HG02759 (cell line): ENCODE results near the gene ATP5PO.

ENCODE experiments used
- ATAC-seq: cut with Tn5 transposase; IDR thresholded peaks from one replicate; pipeline ENCODE4 v1.9.1; 2021; ENCODE audit warnings: mild to moderate bottlenecking, moderate library complexity; ENCODE audit not compliant: unreplicated experiment

The ATP5PO gene

DNA sequence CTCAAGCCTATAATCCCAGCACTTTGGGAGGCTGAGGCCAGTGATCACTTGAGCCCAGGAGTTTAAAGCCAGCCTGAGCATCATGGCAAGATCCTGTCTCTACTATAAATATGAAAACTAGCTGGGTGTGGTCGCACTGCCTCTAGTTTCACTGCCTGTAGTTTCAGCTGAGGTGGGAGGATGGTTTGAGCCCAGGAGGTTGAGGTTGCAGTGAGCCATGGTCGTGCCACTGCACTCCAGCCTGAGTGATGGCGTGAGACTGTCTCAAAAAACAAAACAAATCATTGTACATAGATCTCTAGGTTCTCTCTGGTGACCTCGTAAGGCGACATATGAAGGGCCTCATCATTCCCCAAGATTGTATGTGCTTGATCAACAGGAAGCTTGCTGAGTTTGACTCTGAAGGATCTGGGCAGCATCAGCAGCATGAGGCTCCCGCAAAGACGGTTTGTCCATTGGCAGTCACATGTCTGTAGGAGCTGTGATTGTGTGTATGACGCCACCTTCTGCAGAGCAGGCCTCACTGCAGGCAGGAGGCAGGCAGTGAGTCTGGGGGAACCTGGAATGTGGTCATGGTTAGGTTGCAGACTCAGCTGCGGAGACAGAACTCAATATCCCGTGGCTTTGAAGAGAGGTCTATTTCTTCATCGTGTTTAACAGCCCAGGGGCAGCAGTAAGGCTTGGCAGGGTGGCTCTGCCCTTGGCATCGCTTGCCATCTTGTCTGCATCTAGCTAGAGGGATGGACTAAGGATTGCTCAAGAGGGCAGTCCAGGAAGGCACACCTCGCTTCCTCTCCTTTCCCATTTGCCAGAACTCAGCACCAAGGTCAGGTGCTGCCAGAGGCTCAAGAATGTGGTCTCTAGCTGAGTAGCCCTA lies 14.0 kb downstream of the ATP5PO start:
- ATAC-seq: no peak

DNA sequence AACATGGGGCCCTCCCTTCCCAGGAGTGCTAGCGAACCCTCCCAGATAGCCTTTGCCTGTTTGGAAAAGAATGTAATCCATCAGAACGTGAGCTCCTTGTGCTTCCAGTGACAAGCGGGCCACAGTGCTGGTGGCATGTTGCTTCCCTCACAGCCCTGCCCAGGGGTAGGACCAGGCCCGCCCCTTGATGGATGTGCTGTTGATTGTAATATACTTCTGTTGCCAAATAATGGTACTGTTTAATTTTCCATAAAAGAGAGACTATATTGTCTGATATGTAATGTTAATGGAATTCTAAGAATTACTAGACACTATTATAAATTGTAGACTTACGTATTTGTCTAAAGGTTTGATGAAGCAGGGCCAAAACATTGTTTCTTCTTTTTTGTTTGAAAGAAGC lies 16.4 kb downstream of the ATP5PO start:
- no peak for ATAC-seq

DNA sequence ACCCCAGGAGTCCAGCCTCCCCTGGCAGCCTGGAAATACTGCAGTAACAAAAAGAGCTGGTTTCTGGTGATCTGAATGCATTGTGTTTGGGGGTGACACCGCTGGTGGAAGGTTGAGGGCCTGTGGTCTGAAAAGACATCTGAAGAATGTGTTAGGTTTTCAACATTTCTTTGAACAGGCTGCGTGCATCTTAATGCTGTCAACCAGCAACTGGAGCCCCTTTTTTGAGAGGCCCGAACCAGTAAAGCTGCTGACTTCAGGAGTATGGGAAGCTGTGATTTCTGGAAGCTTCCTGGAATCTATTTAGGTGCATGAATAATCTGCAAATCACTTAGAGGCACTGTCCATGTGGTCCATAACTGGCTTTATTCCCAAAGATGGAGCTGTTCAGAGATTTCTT lies 17.0 kb downstream of the ATP5PO start:
- ATAC-seq: no peak

DNA sequence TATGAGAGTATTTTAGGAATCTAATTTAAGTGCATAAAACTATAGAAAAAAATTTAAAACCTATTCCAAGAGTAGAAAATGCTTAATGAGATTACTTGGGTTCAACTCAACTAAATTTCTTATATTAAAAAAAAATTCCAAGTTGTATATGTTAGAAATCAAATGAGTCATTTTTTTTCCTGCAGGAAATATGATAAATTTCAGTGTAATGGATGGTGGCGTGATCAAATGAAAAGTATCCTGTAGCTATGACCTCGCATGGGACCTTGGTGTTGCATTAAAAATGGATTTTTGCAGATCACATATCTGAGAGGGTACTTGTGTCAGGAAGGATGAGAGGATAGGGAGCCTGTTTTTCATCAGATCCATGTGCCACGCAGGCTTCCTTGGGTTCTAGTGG lies 17.9 kb downstream of the ATP5PO start:
- ATAC-seq: no peak

DNA sequence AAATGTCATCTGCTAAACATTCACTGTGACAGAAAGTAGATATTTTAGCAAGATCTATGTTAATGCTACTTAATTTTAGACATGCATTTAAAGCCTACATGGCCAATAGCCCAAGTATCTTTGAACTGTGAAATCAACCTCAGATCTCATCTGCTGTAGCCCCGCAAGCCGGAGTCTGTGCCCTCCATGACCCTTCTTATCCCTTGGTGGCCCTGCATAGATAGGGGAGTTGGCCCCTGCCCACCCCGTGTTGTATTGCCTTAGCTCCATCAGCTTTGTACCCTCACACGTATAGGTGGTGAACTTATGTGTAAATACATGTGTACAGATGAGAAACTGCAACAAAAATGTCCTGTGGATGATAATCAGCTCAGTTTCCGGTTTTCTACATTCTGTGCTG lies 18.5 kb downstream of the ATP5PO start:
- ATAC-seq: no peak

DNA sequence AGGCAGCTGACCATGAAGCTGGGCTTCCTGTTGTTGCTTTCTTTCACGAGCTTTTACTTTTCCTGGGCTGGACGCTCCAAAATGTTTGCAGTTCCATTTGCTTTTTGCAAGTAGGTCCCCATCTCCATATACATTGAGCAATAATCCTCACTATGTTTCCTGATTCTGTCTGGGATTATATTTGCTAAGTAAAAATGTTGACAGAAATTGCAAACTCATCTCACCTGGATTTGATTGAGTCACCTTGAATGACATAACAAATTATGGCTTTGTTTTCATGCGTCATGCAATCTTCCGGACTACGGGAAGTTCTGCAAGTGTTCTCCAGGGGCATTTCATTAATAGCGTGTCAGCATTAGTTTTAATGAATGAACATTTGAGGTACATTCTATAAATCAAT lies 18.9 kb downstream of the ATP5PO start:
- ATAC-seq: no peak

DNA sequence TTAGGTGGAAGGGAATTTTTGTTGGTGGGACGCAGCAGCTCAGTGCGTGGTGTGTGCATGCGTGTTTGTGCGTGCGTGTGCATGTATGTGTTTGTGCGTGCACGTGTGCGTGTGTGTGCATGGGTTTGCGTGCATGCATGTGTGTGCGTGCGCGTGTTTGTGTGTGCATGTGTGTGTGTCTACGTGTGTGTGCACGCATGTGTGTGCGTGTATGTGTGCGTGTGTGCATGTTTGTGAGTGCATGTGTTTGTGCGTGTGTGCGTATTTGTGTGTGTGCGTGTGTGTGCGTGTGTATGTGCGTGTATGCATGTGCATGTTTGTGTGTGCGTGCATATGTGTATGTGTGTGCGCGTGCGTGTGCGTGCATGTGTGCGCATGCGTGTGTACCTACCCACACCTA lies 20.2 kb downstream of the ATP5PO start:
- ATAC-seq: no peak

DNA sequence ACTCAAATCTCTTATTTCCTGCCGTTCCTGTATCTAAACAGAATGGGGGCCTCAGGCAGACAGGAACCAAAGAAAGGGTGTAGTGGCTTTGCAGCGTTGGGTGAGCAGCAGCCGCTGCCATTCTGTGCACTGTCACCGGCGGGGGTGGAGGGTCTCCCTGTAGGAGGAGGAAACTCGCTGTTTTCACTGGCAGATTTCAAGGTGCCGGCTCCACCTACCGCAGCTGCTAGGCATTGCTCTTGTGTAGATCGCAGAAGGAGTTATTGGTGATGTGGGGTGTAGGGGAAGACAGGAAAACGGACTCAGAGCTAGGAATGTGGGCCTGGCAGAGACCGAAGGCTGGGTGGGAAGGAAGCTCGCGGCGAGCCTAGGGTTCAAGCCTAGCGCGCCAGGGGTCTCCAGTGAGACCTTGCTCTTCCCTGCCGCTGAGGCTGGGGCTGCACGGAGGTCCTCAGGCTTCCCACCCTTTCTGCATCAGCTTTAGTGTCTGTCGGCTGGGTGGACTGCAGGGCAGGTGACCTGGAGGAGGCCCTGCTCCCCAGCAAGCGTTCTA lies 20.8 kb downstream of the ATP5PO start:
- no peak for ATAC-seq

DNA sequence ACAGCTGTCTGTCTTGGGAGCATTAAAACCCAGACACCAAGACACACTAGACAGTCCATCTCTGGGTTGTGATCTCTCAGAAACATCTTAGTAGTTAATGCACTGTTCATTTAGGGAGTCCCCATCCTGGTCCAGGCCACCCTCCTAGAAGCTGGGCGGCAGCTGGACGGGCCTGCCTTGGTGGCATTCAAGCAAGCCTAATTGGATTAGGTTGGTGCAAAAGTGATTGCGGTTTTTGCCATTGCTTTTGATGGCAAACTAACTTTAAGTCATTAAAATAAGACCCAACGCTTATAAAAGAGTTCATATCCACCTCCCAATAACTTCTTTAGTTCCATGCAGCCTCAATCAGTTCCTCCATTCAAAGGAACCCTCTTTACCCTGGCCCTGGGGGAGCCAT lies 21.7 kb downstream of the ATP5PO start:
- no peak for ATAC-seq

DNA sequence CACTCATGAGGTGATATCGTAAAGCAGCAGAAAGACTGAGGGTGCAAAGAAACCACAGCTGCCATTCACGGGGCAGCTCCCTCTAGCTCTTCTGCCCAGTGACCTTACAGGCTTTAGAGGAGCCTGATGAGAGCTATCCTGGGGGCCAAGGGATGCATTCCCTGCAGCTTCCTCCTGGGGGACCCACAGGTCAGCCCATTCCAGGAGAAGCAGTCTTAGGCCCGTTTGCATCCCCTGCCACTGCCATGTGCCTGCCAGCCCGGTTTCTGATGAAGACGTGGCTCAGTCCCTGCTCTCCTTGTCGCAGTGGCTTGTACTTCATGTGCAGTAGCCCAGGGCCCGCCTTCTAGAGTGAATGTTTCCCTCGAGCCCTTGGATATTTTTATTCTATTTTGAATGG lies 22.8 kb downstream of the ATP5PO start:
- ATAC-seq: no peak

DNA sequence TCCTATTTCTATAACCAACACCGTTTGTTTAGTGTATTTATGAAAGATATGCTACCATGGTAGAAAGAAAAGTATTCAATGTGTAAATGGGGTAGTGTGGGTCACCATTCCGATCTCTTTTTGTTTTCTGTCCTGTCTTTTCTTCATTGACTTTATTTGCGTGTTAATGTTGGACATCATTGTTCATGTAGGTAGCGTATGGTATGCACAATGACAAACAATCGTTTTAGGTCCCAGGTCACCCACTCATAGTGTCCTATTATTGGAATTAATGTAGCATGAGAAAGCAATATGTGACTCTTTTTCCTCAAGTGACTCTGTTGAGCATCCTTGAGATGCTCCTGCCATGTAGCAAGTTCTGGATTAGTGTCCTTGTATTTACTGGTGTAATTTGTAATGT lies 25.4 kb downstream of the ATP5PO start:
- no peak for ATAC-seq

DNA sequence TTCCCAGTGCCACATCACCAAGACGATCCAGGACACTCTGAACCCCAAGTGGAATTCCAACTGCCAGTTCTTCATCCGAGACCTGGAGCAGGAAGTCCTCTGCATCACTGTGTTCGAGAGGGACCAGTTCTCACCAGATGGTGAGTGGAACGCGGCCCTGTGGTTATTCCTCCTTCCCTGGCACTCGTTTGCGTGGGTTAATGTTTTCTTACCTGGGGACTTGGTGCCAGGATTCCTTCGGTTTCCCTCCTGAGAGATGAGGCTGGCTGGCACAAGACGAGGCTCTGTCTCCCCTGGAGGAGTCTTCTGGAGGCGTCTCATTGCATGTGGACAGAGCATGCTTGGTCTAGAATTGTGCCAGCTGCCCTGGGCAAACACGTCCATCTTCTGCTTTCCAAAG lies 29.3 kb downstream of the ATP5PO start:
- ATAC-seq: no peak

DNA sequence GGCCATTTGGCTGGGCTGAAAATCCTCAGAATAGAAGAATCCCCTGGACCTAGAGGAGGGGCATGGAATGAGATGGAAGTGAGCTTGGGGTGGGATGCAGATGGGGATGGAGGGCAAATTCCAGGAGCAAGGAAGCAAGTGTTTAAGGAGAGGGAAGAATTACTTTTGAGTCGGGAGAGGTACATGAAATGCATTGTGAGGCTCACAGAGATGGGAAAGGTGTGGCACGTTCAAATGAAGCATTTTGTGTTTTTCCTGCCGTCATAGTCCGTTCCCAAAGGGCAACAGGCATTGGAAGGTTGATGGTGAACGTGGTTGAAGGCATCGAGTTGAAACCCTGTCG lies 30.5 kb downstream of the ATP5PO start:
- no peak for ATAC-seq

DNA sequence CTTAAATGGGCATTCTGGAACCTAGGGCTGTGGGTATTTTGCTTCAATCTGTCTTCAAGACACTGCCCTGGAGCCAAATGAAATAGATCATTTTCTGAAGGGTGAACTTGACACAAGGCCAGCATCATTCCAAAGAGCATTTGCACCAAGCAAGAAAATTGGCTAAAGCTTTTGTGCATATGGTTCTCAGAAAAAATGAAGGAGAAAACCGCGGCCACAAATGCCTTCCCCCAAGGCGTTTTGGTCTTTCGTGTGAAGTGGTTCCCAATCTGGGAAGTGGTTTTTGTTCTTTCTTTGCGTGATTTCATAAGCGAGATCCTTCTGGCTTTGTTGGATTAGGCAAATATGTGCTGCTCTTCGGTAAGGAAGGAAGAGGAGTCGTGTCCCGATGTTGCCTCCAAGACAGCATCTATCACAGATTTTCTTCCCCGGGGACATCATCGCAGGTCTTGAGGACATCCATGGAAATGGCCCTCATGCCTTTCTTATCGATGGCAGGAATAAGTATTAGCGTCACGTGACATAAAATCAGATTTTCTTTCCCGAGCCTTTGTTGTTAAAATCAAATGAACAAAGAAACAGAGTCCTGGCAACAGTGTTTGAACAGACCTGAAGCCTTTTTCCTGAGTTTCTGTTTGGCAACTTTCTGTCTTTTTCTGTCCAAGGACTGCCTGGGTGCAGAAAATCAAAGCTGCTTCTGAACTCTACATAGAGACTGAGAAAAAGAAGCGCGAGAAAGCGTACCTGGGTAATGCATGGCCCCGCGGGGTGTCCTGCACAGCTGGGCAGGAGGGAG lies 31.0 kb downstream of the ATP5PO start:
- ATAC-seq: no peak

DNA sequence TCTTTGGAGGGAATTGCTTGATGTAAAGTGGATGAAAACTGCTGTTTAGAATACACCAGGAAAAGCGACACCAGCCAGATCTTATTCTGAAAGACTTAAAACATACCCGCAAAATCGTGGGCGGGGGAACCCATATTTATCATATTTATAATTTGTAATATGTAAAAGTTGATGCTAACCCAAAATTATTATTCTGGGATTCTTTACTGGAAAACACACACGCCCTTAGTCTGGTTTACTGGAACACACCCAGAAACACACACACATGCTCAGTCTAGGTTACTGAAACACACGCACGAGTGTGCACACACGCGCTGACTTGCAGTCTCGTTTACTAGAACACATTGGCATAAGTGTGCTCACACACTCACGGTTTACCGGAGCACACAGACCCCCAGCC lies 32.5 kb downstream of the ATP5PO start:
- no peak for ATAC-seq

DNA sequence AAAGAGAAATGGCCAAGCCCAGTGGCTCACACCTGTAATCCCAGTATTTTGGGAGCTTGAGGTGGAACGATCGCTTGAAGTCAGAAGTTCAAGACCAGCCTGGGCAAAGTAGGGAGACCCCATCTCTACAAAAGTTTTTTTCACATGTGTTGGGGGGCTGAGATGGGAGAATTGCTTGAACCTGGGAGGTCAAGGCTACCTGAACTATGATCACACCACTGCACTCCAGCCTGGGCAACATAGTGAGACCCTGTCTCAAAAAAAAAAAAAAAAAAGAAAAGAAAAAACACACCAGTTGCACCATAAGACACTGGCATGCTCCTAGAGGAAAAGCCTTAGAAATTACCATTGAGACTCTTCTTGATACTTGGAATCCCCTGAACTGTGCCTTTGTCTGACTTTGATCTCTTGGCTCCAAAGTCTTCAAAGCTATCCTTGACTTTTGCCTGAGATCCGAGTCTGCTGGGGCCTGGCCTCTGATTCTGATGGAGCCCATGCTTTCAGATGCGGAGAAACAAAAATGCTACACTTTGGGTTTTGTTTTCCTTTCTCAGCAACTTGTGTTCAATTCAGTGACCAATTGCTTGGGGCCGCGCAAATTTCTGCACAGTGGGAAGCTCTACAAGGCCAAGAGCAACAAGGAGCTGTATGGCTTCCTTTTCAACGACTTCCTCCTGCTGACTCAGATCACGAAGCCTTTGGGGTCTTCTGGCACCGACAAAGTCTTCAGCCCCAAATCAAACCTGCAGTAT lies 33.7 kb downstream of the ATP5PO start:
- no peak for ATAC-seq

DNA sequence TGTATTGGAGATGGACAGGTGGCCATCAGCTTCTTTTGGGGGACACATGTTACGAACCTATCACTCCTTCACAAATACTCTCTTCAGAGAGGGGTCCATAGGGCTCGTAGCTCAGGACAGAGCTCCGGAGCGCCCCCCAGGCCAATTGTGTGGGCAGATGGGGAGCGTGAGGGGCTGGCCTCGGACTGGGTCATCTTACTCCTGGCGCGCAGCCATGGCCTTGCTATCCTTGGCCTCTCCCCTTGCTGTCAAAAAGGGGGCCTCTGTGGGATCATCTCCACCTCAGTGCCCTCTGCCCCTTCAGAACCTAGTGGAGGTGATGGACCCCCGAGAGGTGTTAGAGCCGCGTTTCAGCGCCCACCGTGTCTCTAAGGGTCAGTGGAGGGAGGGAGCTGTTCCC lies 35.0 kb downstream of the ATP5PO start:
- no peak for ATAC-seq

DNA sequence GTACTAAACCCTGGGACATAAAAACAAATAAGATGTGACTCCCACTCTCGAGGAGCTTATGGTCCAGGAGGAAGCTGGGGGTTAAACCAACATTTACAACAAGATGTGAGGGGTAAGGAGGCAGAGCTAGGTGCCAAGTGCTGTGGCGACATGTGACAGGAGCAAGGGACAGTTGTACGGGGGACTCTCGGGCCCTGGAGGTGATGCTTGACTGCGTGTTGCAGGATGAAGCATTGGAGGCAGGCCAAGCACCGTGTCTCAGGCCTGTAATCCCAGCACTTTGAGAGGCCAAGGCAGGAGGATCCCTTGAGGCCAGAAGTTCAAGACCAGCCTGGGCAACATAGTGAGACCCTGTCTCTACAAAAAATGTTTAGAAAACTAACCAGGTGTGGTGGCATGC lies 36.8 kb downstream of the ATP5PO start:
- no peak for ATAC-seq

DNA sequence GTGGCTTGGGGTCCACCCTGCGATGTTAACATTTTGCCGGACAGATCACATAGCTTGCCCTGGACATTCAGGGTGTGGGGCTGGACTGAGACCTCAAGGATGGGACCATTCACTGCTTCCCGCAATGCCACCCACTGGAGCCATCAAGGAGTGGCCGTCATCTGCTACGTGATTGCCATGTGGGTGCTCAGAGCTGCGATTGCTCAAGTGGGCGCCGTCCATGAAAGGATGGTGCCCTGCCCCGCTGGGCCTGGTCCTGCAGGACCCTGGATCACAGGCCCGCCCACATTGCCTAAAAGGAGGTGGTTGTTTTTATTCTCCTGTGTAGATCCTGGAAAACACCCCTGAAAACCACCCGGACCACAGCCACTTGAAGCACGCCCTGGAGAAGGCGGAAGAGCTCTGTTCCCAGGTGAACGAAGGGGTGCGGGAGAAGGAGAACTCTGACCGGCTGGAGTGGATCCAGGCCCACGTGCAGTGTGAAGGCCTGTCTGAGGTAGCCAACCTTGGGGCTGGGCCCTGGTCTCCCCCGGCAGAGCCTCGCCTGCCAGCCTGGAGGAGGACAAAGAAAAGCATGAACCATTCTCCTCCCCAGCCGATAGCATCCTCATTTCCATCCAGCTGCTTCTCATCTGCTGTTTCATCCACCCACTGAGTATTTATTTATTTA lies 40.4 kb downstream of the ATP5PO start:
- no peak for ATAC-seq

DNA sequence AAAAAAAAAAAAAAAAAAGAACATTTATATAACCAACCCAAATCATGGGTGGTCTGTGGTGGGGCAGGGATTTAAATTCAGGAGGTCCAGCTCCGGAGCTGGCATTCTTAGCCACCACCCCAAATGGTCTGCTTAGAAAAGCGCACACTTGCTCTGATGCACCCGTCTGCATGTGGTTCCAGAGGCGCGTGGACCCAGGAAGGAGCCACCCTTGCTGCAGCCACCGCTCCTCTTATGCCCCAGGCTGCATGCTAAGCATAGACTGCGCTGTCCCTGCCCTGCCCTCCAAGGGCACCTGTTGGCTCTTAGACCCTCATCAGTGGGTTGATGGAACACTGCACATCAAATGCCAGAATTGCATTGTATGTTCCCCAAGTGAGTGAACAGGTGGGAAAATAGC lies 41.4 kb downstream of the ATP5PO start:
- no peak for ATAC-seq
